Measurements from ENCODE around the gene C1QL1.

The C1QL1 gene

GRCh38 chr17:44965481-44966234 is 2.4 kb downstream of the C1QL1 start:
- DNase-seq (ENCODE audit: low read depth): no peak
- no peak overlapping the region for H3K4me3 ChIP-seq (ENCODE audit: low read length)
- no peak for TF ChIP-seq CTCF (IDR thresholded peaks at IDR 0.05; ENCODE audit: insufficient read depth, low read depth, low read length, missing control alignments)

GRCh38 chr17:44961921-44962350 is 6.2 kb downstream of the C1QL1 start:
- DNase-seq (ENCODE audit: low read depth): no peak
- no peak for TF ChIP-seq CTCF (IDR thresholded peaks at IDR 0.05; ENCODE audit: insufficient read depth, low read depth, low read length, missing control alignments)
- H3K4me3 ChIP-seq (ENCODE audit: low read length): no peak overlapping the region

GRCh38 chr17:44960691-44961090 is 7.4 kb downstream of the C1QL1 start:
- H3K4me3 ChIP-seq (ENCODE audit: low read length): no peak overlapping the region
- no peak for DNase-seq (ENCODE audit: low read depth)
- no peak for TF ChIP-seq CTCF (IDR thresholded peaks at IDR 0.05; ENCODE audit: insufficient read depth, low read depth, low read length, missing control alignments)

- no peak for DNase-seq (ENCODE audit: low read depth)
- no peak for TF ChIP-seq CTCF (IDR thresholded peaks at IDR 0.05; ENCODE audit: insufficient read depth, low read depth, low read length, missing control alignments)
- H3K4me3 ChIP-seq (ENCODE audit: low read length): no peak overlapping the region
Measured at GRCh38 chr17:44959821-44960531, 8.1 kb downstream of the C1QL1 start.

GRCh38 chr17:44956998-44957981 is 10.8 kb downstream of the C1QL1 start:
- TF ChIP-seq CTCF (IDR thresholded peaks at IDR 0.05; ENCODE audit: insufficient read depth, low read depth, low read length, missing control alignments): no peak
- no peak for DNase-seq (ENCODE audit: low read depth)
- H3K4me3 ChIP-seq (ENCODE audit: low read length): no peak overlapping the region

GRCh38 chr17:44955674-44956425 is 12.3 kb downstream of the C1QL1 start:
- no peak overlapping the region for H3K4me3 ChIP-seq (ENCODE audit: low read length)
- no peak for TF ChIP-seq CTCF (IDR thresholded peaks at IDR 0.05; ENCODE audit: insufficient read depth, low read depth, low read length, missing control alignments)
- DNase-seq (ENCODE audit: low read depth): no peak

Data from epithelial cell of esophagus (primary cell).